SK-N-SH (cell line): ENCODE measurements around the gene PISD. TPM values are rescaled to one million over a fixed set of nuclear protein-coding genes. Genes with fewer than 3 reads are reported as not detected.

ENCODE experiments used
- CTCF ChIA-PET: fragments of 300-600, 350-600 bp; formaldehyde crosslinking; extraction: SDS; loops from one replicate; lab custom pipeline; 2021; lab: Yijun Ruan, JAX
- POLR2A ChIA-PET: fragments of 350-600 bp; sonication (Branson Sonifier 250); formaldehyde crosslinking; extraction: SDS; loops from one replicate; lab custom pipeline; 2020; ENCODE audit warnings: antibody characterized with exemption, inconsistent platforms; lab: Yijun Ruan, JAX
- DNase-seq: peaks from one replicate; pipeline ENCODE4 v3.0.0; 2012
- H2AFZ ChIP-seq: fragments of 200-600 bp; sonication (generic); 2 replicates; pipeline ENCODE4 v1.8.1; 2016; ENCODE audit warnings: antibody characterized with exemption, mild to moderate bottlenecking, low read depth
- H3F3A ChIP-seq: fragments of 200-600 bp; sonication (generic); replicated peaks from 2 replicates; pipeline ENCODE3; 2016; ENCODE audit warnings: antibody characterized with exemption, mild to moderate bottlenecking; ENCODE audit not compliant: insufficient read depth
- H3K27ac ChIP-seq, 2 experiments: fragments of 200-500 bp in 1 of 2; fragments of 200-600 bp in 1 of 2; sonication (Bioruptor generic) in 1 of 2; sonication (generic), shearing (Covaris generic) in 1 of 2; 2 replicates each; pipeline versions ENCODE4 v1.5.1 to v1.6.1; 2014 to 2016; ENCODE audit warnings: low read depth in 2 of 2, inconsistent platforms in 1 of 2, low read length in 1 of 2, mild to moderate bottlenecking in 1 of 2, mixed read lengths in 1 of 2
- H3K27me3 ChIP-seq: fragments of 200-600 bp; sonication (generic), shearing (Covaris generic); 2 replicates; pipeline ENCODE4 v1.6.1; 2016; ENCODE audit warnings: mixed run types; ENCODE audit not compliant: insufficient read depth
- H3K36me3 ChIP-seq, 2 experiments: fragments of 200-500 bp in 1 of 2; fragments of 200-600 bp in 1 of 2; sonication (Bioruptor generic) in 1 of 2; sonication (generic) in 1 of 2; replicated peaks in 1 of 2; 2 replicates each; pipeline versions ENCODE3 to v1.5.1; 2014 to 2016; ENCODE audit warnings: low read length in 1 of 2, mild to moderate bottlenecking in 1 of 2; ENCODE audit not compliant: insufficient read depth in 2 of 2, control insufficient read depth in 1 of 2
- H3K4me1 ChIP-seq, 2 experiments: fragments of 200-500 bp in 1 of 2; fragments of 200-600 bp in 1 of 2; sonication (Bioruptor generic) in 1 of 2; sonication (generic), shearing (Covaris generic) in 1 of 2; 2 replicates each; pipeline versions ENCODE4 v1.5.1 to v1.6.1; 2014 to 2016; ENCODE audit warnings: low read depth in 1 of 2, low read length in 1 of 2, mixed run types in 1 of 2; ENCODE audit not compliant: insufficient read depth in 2 of 2, control insufficient read depth in 1 of 2
- H3K4me2 ChIP-seq: fragments of 200-600 bp; sonication (generic), shearing (Covaris generic); 2 replicates; pipeline ENCODE4 v1.6.1; 2017; ENCODE audit warnings: mixed run types
- H3K4me3 ChIP-seq, 2 experiments: fragments of 200-500 bp in 1 of 2; fragments of 200-600 bp in 1 of 2; sonication (Bioruptor generic) in 1 of 2; sonication (generic), shearing (Covaris generic) in 1 of 2; 2 replicates each; pipeline versions ENCODE4 v1.5.1 to v1.8.1; 2014 to 2016; ENCODE audit warnings: low read depth in 2 of 2, inconsistent platforms in 1 of 2, low read length in 1 of 2, mild to moderate bottlenecking in 1 of 2, mixed read lengths in 1 of 2, moderate library complexity in 1 of 2
- H3K79me2 ChIP-seq: fragments of 200-600 bp; sonication (generic); 2 replicates; pipeline ENCODE4 v1.8.1; 2017; ENCODE audit warnings: mild to moderate bottlenecking; ENCODE audit not compliant: insufficient read depth
- H3K9ac ChIP-seq: fragments of 200-600 bp; sonication (generic); 2 replicates; pipeline ENCODE4 v1.6.1; 2017; ENCODE audit warnings: mixed run types
- H3K9me2 ChIP-seq: fragments of 200-600 bp; sonication (generic); 2 replicates; pipeline ENCODE4 v1.6.1; 2017; ENCODE audit warnings: mixed run types
- H3K9me3 ChIP-seq: fragments of 200-600 bp; sonication (generic); 2 replicates; pipeline ENCODE4 v1.6.1; 2017; ENCODE audit warnings: mixed run types, mild to moderate bottlenecking, moderate library complexity
- H4K20me1 ChIP-seq: fragments of 200-600 bp; sonication (generic); 2 replicates; pipeline ENCODE4 v1.6.1; 2017; ENCODE audit warnings: mild to moderate bottlenecking, mixed run types; ENCODE audit not compliant: insufficient read depth
- CHD2 ChIP-seq: fragments of 150-350 bp; IDR thresholded peaks from 2 replicates; pipeline ENCODE4 v1.6.1; 2018; ENCODE audit warnings: low read length; ENCODE audit not compliant: partially characterized antibody
- CTCF ChIP-seq: fragments of 200-600 bp; sonication (generic); IDR thresholded peaks from 2 replicates; pipeline ENCODE4 v1.6.1; 2017; ENCODE audit warnings: antibody characterized with exemption, mild to moderate bottlenecking, moderate library complexity
- ELF1 ChIP-seq: IDR thresholded peaks from 2 replicates; pipeline ENCODE4 v1.4.0; 2012
- EP300 ChIP-seq, 2 experiments: IDR thresholded peaks; 2 replicates each; pipeline versions ENCODE4 v1.4.0 to v1.6.1; 2012; ENCODE audit warnings: borderline replicate concordance in 1 of 2, low read depth in 1 of 2, low read length in 1 of 2
- EZH2phosphoT487 ChIP-seq: fragments of 200-600 bp; sonication (generic); IDR thresholded peaks from 2 replicates; pipeline ENCODE4 v1.6.1; 2017; ENCODE audit warnings: low read depth, mixed run types, mild to moderate bottlenecking, antibody characterized with exemption, moderate library complexity, borderline replicate concordance
- MAX ChIP-seq: IDR thresholded peaks from 2 replicates; pipeline ENCODE4 v1.4.0; 2012; ENCODE audit warnings: low read depth
- NFIC ChIP-seq: IDR thresholded peaks from 2 replicates; pipeline ENCODE4 v1.4.0; 2012; ENCODE audit warnings: borderline replicate concordance
- NRF1 ChIP-seq: IDR thresholded peaks from 2 replicates; pipeline ENCODE4 v1.6.1; 2012; ENCODE audit warnings: low read depth, mild to moderate bottlenecking, low read length
- POLR2AphosphoS5 ChIP-seq: IDR thresholded peaks from 2 replicates; pipeline ENCODE4 v1.6.1; 2012; ENCODE audit warnings: low read depth, low read length
- RFX5 ChIP-seq: IDR thresholded peaks from 2 replicates; pipeline ENCODE4 v1.6.1; 2012; ENCODE audit warnings: mild to moderate bottlenecking, improper control_type of control experiment, low read length
- RXRA ChIP-seq: IDR thresholded peaks from 2 replicates; pipeline ENCODE4 v1.4.0; 2012; ENCODE audit warnings: low read depth, mild to moderate bottlenecking, borderline replicate concordance
- TCF12 ChIP-seq: IDR thresholded peaks from 2 replicates; pipeline ENCODE4 v1.4.0; 2012
- TEAD4 ChIP-seq: IDR thresholded peaks from 2 replicates; pipeline ENCODE4 v1.4.0; 2012; ENCODE audit warnings: mild to moderate bottlenecking, borderline replicate concordance; ENCODE audit not compliant: insufficient read depth
- USF1 ChIP-seq: IDR thresholded peaks from 2 replicates; pipeline ENCODE4 v1.4.0; 2012; ENCODE audit warnings: low read depth, borderline replicate concordance
- ZBTB33 ChIP-seq: IDR thresholded peaks from 2 replicates; pipeline ENCODE4 v1.4.0; 2012; ENCODE audit warnings: low read depth, borderline replicate concordance
- WGBS: methylation state at CpG from one replicate; pipeline ENCODE4 v1.1.6; 2017; ENCODE audit warnings: low lambda C conversion rate; 5-methylcytosine and 5-hydroxymethylcytosine counted together
- polyA plus RNA-seq, 3 experiments: library from polyadenylated mRNA; depleted of rRNA; stranded (reverse); fragments of >200 nt; gene quantifications; 2 replicates each; pipeline ENCODE4 v1.2.3, GENCODE V29; 2012

The PISD gene
- polyA plus RNA-seq, 1 of the 3 experiments (the other 2 are of a cell fraction) = 34.9 TPM

- Histone ChIP-seq H3K79me2 (no peaks in the 10 kb centered on the region), H3K9ac (no peak overlapping the region), H3K4me2 (no peak overlapping the region), H3K36me3 (peaks cover 3 to 44% of the 10 kb centered on the region in 2 experiments), H3K4me1 (peaks cover 0 to 7% of the 10 kb centered on the region in 2 experiments; a peak in 1 of 4 replicates), H3K27me3 (no peaks in the 10 kb centered on the region), H4K20me1 (no peaks in the 10 kb centered on the region), H3K9me2 (no peaks in the 10 kb centered on the region), H3K4me3 (no peak overlapping the region)
- no peak for DNase-seq
- ChIA-PET CTCF (interaction anchor here (1.2 to 2.9 kb wide), 4 partner anchors 11 to 55 kb away, joined by 3 to 9 read pairs (median 6); no protein-coding TSS in a partner anchor), POLR2A (no interaction called here)
- 92% methylated on average over 4 of the region's 9 CpGs for WGBS
- no peak for TF ChIP-seq NRF1
- TF ChIP-seq CTCF = no peak
- TF ChIP-seq TCF12 = no peak
- TF ChIP-seq ELF1 = no peak
- no peak for TF ChIP-seq USF1
- TF ChIP-seq RFX5 = no peak
- no peak for TF ChIP-seq TEAD4
- TF ChIP-seq EZH2phosphoT487 = no peak
- no peak for TF ChIP-seq MAX
- TF ChIP-seq RXRA = no peak
- TF ChIP-seq CHD2 = no peak
- TF ChIP-seq ZBTB33 = no peak
- TF ChIP-seq NFIC = no peak
- TF ChIP-seq POLR2AphosphoS5 = no peak
- no peak for TF ChIP-seq EP300 (IDR thresholded peaks at IDR 0.05; ENCODE audit: borderline replicate concordance in 1 of 2, low read depth in 1 of 2, low read length in 1 of 2)
- TF ChIP-seq, all 33 proteins: peak for 0
- H2AFZ ChIP-seq = no peak overlapping the region
- no peaks in the 10 kb centered on the region for H3F3A ChIP-seq
- no peak overlapping the region; a peak in 1 of 4 replicates for H3K27ac ChIP-seq
- no peaks in the 10 kb centered on the region for H3K9me3 ChIP-seq
These were observed 45.6 kb downstream of the PISD start for GRCh38 chr22:31616315-31616980.
